Psoas muscle (tissue), 8 donors: ENCODE measurements around the gene ALDH1A2. TPM values are rescaled to one million over a fixed set of nuclear protein-coding genes. Genes with fewer than 3 reads are reported as not detected.

Source experiments
- ATAC-seq, 4 donors: fragments of 200-7000 bp; cut with Tn5 transposase; one replicate each; pipeline ENCODE4 v1.9.1; 2020; ENCODE audit warnings: moderate library complexity in 3 of 4, mild to moderate bottlenecking in 2 of 4
- DNase-seq, 2 donors: peaks; one replicate each; pipeline ENCODE4 v3.0.0-alpha.2; 2020
- H3K27ac ChIP-seq: fragments of 200-600 bp; one replicate; pipeline ENCODE4 v1.8.0; 2022
- H3K27me3 ChIP-seq, 3 donors: fragments of 200-600 bp in 1 of 3; one replicate each; pipeline versions ENCODE4 v1.6.1 to v1.8.0; 2013 to 2022; ENCODE audit warnings: low read length in 2 of 3, mild to moderate bottlenecking in 2 of 3, moderate library complexity in 1 of 3; ENCODE audit not compliant: insufficient read depth in 3 of 3
- H3K36me3 ChIP-seq, 2 donors: fragments of 200-600 bp in 1 of 2; one replicate each; pipeline versions ENCODE4 v1.6.1 to v1.8.0; 2013 to 2022; ENCODE audit warnings: low read depth in 1 of 2, mild to moderate bottlenecking in 1 of 2, moderate library complexity in 1 of 2; ENCODE audit not compliant: insufficient read depth in 1 of 2
- H3K4me1 ChIP-seq: fragments of 200-600 bp; one replicate; pipeline ENCODE4 v1.8.0; 2022
- H3K4me3 ChIP-seq: fragments of 200-600 bp; one replicate; pipeline ENCODE4 v1.8.0; 2022; ENCODE audit warnings: mild to moderate bottlenecking
- H3K9me3 ChIP-seq: fragments of 200-600 bp; one replicate; pipeline ENCODE4 v1.8.0; 2022
- CTCF ChIP-seq: fragments of 200-600 bp; IDR thresholded peaks from one replicate; pipeline ENCODE4 v1.8.0; 2022; ENCODE audit warnings: antibody characterized with exemption
- WGBS, 3 donors: extraction: QIAGEN DNeasy Blood & Tissue Kit; methylation state at CpG; one replicate each; pipeline versions ENCODE4 v1.1.6 to v1.1.7; 2013; 5-methylcytosine and 5-hydroxymethylcytosine counted together
- intact Hi-C, 2 donors: fragments of 100-400 bp; cut with DNase I; formaldehyde crosslinking; loops; one replicate each; pipeline versions ENCODE4 v1.11.0 to v1.14.2; 2022
- polyA plus RNA-seq, 3 donors: library from polyadenylated mRNA; stranded (reverse); fragments of 200-250 nt; gene quantifications; one replicate each; pipeline ENCODE4 v1.2.3, GENCODE V29; 2013
- total RNA-seq, 4 donors: library from RNA; stranded (reverse); fragmentation: NEBNext Ultra II Directional in 2 of 4; extraction: Animal tissue kit (Norgen Biotek cat#: 25700) in 2 of 4; gene quantifications; one replicate each; pipeline versions ENCODE4 v1.2.1 to v1.2.4, GENCODE V29; 2021 to 2023
- donor health status: healthy with polysubstance abuse.
- donor health status: DM: no; HTN: no; CAD: no; lungs with moderate emphysema.
- donor health status: Bipolar disorder and iron deficiency.
- donor health status: healthy.
- donor health status: DM: yes; HTN: yes; CAD: no.
- donor health status: DM: no; HTN: no; CAD: no.
- donor health status: DM: no; HTN: no; CAD: no.
- donor health status: DM: yes; HTN: yes; CAD: no.

Gene ALDH1A2
- total and polyA plus RNA-seq, 7 donors = 0.74 to 4.7 (median 2.5) TPM

- ATAC-seq = no peak
- H3K27me3 ChIP-seq = peaks cover 3 to 65% (median 9%) of the 10 kb centered on the region in 3 donors
- no peak for TF ChIP-seq CTCF
- 78 to 80% (median 79%) methylated on average over 4 of the region's 4 CpGs for WGBS, 3 donors
- H3K36me3 ChIP-seq = no peaks in the 10 kb centered on the region
- no peak overlapping the region for H3K27ac ChIP-seq
- no peak overlapping the region for H3K4me3 ChIP-seq
- H3K4me1 ChIP-seq = no peaks in the 10 kb centered on the region
- intact Hi-C loops = no loop called here
- no peaks in the 10 kb centered on the region for H3K9me3 ChIP-seq
- DNase-seq = no peak
Measured at GRCh38 chr15:58062983-58063382, 2.5 kb downstream of the ALDH1A2 start.

- 48 to 67% (median 58%) methylated on average over 5 of the region's 5 CpGs for WGBS, 3 donors
- no peak for DNase-seq
- no peak overlapping the region for H3K27ac ChIP-seq
- no peaks in the 10 kb centered on the region for H3K4me1 ChIP-seq
- H3K4me3 ChIP-seq = no peak overlapping the region
- H3K36me3 ChIP-seq = no peaks in the 10 kb centered on the region
- TF ChIP-seq CTCF = no peak
- peaks cover 3 to 59% (median 9%) of the 10 kb centered on the region in 3 donors for H3K27me3 ChIP-seq
- intact Hi-C loops = no loop called here
- ATAC-seq = no peak
- H3K9me3 ChIP-seq = no peaks in the 10 kb centered on the region
Measured at GRCh38 chr15:58062175-58062574, 3.3 kb downstream of the ALDH1A2 start.

DNA sequence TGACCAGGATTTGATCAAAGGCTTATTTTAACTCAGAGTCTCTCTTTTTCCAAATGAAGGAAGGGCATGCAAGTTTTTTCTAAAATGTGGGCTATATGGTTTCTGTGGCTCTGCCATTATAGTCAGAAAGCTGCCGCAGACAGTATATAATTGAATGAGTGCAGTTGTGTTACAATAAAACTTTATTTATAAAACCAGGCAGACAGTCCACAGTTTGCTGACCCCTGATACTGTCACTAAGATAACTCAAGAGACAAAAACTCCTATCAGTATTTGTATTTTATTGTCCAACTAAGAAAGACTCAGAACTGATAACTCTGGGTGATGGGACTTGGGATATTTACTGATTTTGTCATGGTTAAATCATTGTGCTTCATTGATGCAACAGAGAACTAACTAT, 4.9 kb downstream of the ALDH1A2 start:
- DNase-seq (no peak), ATAC-seq (no peak)
- WGBS, 3 donors = 100% methylated on average over 1 of the region's 1 CpG
- Histone ChIP-seq H3K4me1 (no peaks in the 10 kb centered on the region), H3K36me3 (no peaks in the 10 kb centered on the region), H3K27me3 (peaks cover 3 to 51% (median 6%) of the 10 kb centered on the region in 3 donors), H3K9me3 (no peaks in the 10 kb centered on the region), H3K4me3 (no peak overlapping the region), H3K27ac (no peak overlapping the region)
- intact Hi-C loops = no loop called here
- TF ChIP-seq CTCF = no peak

GRCh38 chr15:58058729-58059128, 6.8 kb downstream of the ALDH1A2 start:
- intact Hi-C loops = no loop called here
- no peak overlapping the region for H3K27ac ChIP-seq
- WGBS, 3 donors = 51 to 61% (median 56%) methylated on average over 2 of the region's 2 CpGs
- H3K4me3 ChIP-seq = no peak overlapping the region
- no peak for TF ChIP-seq CTCF
- H3K4me1 ChIP-seq = no peaks in the 10 kb centered on the region
- ATAC-seq (no peak), DNase-seq (no peak)
- peaks cover 0 to 32% (median 7%) of the 10 kb centered on the region in 3 donors for H3K27me3 ChIP-seq
- no peaks in the 10 kb centered on the region for H3K36me3 ChIP-seq
- H3K9me3 ChIP-seq = no peaks in the 10 kb centered on the region

DNA sequence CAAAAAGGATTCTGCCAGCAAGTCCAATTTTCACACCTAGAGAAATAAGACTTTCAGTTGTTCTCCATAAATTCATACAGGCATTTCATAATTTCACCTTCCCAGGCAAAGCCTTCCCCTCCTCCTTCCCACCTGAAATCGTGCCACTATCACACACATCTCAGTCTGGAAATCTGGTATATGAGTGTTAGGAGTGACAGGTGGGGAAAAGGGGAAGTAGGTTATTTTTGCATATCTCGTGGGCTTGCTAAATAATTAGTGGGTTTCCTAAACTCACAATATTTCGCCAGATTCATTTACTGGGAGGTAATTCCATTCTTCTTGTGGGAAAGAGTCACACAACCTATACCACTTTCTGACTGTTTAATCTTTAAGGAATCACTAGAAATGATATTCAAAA, 7.4 kb downstream of the ALDH1A2 start:
- H3K27me3 ChIP-seq = peaks cover 0 to 25% (median 7%) of the 10 kb centered on the region in 3 donors
- H3K4me3 ChIP-seq = no peak overlapping the region
- H3K36me3 ChIP-seq = no peaks in the 10 kb centered on the region
- TF ChIP-seq CTCF = no peak
- ATAC-seq (no peak), DNase-seq (no peak)
- WGBS, 3 donors = 72 to 77% (median 76%) methylated on average over 3 of the region's 3 CpGs
- intact Hi-C loops = no loop called here
- H3K4me1 ChIP-seq = no peaks in the 10 kb centered on the region
- no peaks in the 10 kb centered on the region for H3K9me3 ChIP-seq
- H3K27ac ChIP-seq = no peak overlapping the region
